Hindlimb muscle (tissue), 1 donor: ENCODE results near the gene MAPRE2. TPM values are rescaled to one million over a fixed set of nuclear protein-coding genes. Genes with fewer than 3 reads are reported as not detected.

Experiments used
- DNase-seq: peaks from one replicate; pipeline ENCODE4 v3.0.0-alpha.2; 2013
- polyA plus RNA-seq: library from polyadenylated mRNA; unstranded; fragments of 120-200 nt; gene quantifications from one replicate; pipeline ENCODE4 v1.2.1, GENCODE V29; 2013; ENCODE audit not compliant: insufficient read length

Gene MAPRE2
- polyA plus RNA-seq, 1 donor: 22.1 TPM

DNA sequence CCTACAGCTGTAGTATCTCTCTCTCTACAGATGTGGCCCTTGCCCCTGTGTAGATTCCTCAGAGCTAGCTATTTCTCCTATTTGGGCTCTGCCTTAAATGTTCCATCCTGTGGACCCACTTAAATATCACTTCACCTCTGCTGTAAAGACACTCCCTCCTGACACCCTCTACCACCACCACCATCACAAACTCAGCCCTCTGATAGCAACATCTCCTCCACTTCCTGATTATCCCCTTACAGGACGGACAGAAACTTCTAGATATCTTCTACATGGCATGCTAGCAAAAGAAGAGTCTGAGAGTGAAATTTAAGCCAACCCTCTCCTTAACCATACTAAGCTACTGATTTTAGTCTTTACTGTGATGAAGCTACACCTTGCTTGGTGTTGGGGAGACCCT is 3.2 kb upstream of the MAPRE2 start:
- no peak for DNase-seq

DNA sequence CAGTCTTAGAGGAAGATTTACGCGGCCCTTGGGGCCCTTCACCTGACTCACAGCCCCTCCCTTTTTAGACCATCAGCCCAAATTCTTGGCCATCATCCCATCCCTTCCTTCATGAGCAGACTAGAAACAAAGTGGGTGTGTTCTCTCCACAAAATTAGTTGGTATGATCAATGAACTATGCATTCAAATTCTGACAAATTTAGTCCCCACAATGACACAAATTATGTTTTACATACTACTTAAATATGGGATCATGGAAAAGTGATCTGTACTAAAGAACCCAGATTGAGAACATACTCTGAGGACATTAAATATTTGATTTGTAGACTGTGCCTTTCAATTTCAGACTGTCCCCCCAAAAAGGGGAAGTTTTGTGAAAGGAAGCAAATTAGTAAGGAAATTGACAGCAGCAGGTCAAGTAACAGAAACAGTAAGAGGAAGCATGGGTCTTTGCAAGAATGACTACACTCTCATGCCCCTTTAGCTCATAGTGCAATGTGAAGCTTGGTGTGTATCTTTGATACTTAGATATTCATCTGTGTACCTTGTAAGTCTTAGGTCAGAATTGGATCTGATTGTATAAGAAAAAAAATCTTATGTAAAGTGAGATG is 2.2 kb upstream of the MAPRE2 start:
- no peak for DNase-seq

DNA sequence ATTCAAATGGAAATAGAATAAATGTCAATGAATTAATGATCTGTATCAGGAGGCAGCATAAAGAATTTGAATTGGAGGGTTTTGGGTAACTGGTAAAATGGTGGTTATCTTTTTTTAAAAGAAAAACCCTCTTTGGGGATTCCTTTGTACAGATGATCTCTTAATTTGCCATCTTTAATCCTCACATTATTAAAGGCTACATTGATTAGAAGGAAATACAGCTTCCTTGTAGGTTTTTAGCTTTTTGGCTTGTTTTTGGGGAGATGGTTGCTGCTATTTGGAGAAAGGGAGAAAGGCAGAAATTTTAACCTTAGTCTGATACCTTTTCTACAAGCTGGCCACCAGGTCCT is 600 bp upstream of the MAPRE2 start:
- no peak for DNase-seq

DNA sequence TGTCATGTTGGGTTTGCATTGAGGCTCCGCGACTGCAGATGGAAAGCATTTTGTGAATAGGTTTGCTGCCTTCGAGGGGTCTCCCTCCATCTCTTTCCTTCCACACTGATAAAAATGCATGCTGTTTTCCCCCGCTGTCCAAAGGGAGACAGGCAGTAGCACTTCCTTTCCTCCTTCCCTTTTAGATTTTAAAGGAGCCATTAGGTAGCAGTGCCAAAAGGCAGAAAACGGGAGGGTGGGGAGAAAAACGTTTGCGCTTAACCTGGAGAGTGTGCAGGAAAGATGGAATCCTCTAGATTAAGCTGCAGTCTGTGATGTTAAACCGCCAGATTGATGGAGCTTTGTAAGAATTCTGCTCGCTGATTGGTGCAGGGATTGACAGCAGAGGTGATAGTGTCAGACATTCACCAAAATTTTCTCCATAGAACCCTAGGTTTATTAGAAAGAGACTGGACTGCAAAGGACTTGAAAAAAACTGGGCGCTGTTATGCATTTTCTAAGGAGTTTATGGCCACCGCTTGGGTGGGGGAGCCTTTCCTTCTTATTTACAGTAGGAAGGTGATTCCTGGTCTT is 688 bp downstream of the MAPRE2 start:
- no peak for DNase-seq

DNA sequence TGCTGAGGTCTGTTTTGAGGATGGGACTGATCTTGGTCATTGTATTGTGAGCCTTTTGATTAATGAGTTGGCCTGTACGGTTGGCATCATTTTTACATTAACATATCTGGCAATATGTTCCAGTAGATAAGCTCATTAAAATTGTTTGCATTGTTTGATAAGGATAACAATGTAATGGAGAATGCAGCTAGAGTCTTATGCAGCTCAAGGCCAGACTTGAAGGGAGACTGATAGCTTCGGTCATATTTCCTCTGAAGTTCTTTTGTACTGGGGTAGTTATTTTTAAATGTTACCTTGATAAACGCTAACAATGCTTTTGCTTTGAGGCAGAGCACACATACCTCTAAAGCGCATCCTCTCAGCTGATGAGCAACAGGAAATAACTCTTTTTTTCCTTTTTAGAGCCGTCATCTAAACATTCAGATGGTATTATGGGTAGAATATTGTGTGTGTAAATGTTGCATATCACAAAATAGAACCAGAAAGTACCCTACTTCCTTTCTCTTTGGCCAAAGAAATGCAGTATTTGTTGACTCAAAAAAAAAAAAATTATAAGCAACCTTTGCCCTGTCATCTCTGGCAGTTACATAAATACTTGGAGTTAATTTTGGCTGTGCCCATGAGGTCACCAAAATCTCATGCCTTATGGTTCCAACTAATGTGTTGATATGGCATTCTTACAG is 1.3 kb downstream of the MAPRE2 start:
- DNase-seq: no peak

DNA sequence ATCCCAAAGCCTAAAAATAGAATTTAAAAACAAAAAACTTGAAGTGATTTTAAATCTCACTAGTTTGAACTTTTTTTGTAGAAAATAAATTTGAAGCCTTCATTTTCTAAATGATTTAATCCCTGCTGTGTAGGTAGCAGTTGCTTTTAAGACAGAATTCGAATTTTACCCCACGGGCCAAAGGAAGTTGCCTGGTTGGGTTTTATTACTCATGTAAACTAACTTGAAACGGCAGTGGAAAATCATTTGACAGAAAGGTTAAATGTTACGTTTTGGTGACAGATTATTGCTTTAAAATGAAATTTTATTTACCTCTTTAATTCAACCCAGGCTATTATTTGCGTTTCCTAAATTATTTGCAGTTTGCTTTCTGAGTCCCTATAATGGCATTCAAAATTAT is 2.0 kb downstream of the MAPRE2 start:
- DNase-seq: no peak

DNA sequence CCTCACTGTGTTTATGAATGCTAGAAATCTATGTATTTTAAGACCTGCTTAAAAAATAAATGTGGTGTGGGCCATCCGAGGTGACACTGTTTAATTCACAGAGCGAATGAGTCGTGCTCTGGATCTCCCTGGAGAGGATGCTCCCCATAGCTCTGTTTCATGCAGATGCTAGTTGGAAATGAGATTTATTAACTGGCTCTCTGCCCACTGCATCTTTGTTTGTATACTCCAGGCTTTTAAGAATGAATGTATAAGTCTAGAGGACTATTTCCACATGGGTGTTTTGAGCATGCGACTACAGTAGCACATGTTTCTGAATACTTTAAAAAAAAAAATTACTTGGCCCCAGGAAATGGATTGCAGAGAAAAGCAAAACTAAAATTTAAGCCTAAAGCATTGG is 3.9 kb downstream of the MAPRE2 start:
- DNase-seq: no peak

DNA sequence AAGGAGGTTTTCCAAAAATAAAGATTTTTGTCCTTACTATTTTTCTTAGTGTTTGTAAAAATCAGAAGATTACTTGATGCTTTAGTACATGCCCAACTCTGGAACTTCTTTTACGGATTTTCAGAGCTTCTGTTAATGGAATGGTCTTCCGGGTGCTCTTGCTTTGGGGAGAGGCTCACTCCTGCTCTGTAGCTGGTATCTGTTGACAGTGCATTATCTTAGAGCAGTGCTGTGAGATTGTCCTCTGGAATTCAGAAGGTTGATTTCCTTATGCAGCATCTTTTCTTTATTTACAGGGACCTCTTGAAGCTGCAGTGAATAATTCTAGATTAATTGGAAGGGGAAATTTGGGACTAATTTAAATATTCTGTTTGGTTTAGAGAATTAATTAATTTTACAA is 4.6 kb downstream of the MAPRE2 start:
- DNase-seq: no peak

DNA sequence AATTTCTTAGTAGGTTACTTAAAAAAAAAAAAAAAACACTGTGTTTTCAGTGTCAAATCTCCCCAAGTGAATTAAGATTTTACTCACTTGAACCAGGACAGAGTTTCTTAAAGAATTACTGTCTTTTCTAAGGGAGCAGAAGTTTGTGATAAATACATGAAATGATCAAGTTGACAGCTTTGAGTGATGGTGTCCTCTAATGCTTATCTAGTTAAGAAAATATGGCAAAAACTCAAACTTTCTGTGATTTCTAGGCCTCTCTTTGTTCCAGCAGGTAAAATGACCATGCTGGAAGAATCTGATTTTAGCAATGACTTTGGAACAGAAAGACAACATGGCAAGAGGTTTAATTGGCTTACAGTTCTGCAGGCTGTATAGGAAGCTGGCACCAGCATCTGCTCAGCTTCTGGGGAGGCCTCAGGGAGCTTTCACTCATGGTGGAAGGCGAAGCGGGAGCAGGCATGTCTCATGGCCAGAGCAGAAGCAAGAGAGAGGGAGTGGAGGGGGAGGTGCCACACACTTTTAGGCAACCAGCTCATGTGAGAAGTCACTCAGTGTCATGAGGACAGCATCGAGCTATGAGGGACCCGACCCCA is 6.6 kb downstream of the MAPRE2 start:
- no peak for DNase-seq

DNA sequence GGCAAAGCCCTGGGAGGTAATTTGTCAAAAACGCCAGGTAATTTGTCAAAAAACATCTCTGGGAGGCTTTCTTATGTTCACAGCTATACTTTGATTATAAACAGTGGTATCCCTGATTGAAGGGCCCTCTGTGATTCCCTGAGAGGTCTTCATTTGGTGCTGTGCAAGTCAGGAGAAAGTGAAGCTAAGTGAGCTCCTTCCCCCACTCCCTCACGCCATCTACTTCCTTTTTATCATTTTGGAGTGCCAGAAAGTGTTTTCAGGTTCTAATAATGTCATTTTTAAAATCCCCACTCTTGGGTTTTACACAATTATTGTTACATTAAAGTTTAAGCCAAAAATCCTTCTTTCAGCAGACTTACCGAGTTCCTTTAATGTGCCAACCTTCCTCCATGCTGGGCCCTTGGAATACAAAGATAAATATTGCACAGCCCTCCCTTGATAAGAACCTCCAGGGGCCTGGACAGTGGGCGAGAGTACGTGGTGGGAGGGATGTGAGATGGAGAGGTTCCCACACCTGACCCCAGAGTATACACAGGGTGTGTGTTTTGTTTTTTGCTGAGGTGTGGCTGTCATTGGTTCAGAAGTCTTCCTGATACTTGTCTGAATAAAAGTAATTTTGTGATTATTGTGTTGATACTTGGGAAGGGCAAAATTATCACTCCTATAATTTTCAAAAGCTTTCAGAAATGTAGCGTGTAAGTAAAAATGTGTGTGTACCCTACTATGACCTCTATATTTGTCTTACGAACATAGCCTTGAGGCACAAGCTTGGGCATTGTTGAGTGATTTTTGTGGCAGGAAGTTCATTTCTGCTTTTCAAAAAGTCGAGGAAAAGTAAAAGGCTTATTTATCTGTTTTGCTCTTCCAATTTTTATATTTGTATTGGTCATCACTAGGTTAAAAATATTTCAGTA is 8.2 kb downstream of the MAPRE2 start:
- DNase-seq: no peak

DNA sequence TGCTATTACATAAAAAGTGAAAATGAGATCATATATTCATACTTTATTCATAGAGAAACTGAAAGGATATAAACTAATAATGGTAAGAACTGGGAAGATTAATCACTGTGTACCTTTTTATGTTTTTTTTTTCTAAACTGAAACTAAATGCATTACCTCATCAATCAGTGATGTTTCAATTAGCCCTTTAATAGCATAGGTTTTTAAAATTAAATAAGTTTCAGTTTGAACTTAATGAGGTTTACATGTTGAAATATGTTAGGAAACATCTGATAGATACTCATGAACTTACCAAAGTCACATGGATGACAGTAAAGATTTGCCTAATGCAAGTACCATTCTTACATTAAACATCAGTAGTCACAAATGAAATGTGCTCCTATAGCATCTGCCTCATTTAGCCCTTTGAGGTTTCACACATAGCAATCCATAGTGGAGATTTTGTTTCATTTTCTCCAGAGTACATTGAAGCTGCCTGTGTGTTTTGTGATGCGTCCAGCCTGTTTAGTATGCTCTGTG is 8.9 kb downstream of the MAPRE2 start:
- DNase-seq: no peak

DNA sequence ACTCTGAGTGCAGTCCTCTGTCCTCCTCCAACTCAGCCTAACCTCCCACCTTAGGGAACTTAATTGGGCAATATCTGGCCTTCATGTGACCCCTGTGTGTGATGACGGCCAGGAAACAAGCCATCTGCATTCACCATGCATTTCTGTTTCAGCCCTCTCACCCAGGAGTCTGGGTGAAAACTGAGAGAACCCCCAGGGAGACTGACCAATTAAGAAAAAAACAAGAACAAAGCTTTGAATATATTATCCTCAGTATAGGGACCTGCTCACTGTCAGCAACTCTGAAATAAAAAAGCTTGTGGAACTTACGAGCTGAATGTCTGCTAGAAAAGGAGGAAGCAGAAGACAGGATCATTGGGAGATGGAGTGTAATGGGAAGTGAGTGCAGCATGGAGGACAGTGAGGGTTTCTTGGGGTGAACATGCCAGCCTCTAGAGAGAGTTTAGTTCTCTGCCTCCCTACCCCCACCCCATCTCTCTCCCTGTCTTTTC is 9.5 kb downstream of the MAPRE2 start:
- DNase-seq: no peak

DNA sequence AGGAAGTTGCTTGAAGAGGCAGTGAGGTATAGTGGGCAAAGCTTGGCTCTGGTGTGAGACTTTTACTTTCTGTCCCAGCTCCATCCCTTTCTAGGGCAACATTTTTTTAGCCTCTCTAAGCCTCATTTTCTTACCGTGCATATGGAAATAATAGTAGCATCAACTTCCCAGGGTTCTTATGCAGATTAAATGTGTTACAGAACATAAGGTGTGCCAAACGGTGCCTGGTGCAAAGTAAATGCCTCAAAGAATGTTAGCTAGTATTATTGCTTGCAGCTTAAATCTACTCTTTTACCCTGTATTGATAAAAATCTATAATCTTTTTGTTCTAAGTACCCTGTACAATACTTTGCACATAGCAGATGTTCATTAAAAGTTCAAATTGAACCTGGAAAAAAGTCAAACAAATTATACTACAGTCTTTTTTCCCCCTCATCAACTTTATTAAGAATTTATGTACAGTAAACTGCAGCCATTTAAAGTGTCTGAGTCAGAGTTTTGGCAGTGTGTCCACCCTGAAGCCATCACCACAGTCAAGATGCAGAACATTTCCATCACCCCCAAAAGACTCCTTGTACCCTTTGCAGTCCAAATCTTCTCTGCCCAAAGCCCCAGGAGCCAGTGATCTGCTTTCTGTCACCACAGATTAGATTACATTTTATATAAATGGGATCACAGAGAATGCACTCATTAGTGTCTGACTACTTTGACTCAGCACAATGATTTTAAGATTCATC is 10.6 kb downstream of the MAPRE2 start:
- no peak for DNase-seq

DNA sequence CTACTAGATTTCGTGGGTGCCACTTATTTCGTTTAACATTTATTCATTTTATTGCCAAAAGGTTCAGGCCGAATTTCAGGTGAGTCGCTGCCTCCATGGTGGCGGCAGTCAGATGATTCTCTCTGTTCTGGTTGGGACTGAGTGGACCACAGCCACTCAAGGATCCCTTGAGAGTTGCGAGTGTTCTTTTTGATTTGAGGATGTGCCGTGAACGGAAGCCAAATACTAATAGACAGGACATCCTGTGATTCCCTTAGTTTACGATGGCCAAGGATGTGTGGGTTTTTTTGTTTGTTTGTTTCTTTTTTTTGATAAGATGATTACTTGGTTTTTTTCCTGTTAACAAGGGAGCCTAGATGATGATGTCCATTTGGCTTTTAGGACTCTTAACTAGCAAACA is 13.2 kb downstream of the MAPRE2 start:
- no peak for DNase-seq

DNA sequence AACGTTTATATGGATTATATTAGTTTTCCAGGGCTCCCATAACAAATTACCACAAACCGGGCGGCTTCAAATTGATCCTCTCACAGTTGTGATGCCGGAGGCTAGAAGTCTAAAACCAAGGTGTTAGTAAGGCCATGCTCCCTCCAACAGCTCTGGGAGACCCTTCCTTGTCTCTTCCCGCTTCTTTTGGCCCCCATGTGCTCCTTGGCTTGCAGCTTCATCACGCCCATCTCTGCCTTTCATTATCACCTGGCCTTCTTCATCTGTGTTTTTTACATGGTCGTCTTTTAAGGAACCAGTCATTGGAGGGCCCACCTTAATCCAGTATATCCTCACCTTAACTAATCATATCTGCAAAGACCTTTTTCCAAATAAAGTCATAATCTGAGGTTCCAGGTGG is 13.9 kb downstream of the MAPRE2 start:
- no peak for DNase-seq

DNA sequence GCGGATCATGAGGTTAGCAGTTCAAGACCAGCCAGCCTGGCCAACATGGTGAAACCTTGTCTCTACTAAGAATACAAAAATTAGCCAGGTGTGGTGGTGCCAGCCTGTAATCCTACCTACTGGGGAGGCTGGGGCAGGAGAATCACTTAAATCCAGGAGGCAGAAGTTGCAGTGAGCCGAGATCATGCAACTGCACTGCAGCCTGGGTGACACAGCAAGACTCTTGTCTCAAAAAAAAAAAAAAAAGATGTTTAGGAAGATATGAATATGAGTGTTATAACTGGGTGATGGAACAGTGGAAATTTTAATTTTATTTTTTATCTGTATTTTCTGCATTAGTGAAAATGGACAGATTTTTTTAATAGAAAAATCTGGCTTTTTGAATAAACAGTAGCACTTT is 14.5 kb downstream of the MAPRE2 start:
- DNase-seq: no peak

DNA sequence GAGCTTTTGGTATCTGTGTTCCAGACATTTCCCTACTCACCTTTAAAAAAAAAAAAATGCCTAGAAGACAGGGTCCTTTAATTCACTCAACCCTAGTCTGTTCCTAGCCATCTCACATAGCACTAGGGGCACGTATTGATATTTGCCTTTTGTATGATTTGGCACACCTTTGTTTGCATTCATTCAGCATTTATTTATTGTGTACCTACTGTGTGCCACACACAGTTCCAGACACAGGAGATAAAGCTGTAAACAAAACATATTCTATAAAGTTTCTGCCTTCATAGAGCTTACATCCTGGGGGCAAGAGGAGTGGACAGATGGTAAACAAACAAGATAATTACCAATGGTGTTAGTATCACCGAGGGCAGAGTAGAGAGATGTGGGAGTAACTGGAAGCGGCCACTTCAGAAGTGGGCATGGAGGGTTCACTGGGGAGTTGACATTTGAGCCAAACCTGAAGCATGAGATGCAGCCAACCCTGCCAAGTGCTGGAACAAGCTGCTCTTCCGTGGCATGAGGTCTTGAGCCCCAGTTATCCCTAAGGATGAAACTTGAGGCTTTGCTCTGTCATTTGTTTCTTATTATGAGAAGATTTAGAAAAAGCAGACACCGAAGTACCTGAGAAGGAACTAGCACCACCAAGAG is 18.2 kb downstream of the MAPRE2 start:
- DNase-seq: no peak

DNA sequence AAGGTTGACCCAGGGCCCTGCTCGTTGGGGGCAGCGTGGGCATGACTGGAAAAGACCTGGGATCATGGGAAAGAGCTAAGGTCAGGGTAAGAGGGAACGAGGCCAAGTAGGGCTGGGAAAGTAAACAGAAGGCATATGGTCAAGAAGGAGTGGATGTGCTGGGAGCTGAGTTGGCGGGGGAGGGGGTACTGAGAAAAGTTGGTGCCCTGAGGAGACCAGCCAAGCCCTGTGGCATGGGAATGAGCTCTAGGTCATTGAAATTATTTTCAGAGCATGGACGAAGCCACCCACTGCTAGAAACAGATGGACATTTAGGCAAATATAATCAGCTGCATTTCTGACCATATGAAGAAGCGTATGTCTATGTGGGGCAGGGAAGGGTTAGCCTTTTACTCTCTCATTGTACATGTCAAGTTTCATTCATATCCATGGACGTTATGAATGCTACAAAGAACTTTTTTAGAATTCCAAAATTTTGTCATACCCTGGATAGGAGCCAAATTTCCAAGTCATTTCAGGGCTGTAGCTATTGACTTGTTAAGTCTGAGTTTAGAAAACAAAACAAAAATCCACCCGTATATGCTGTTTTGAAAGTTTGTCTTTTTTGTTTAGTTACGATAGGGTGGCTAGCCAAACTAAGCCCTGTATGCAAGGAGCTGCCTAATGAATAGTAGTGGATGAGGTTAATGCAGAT is 19.1 kb downstream of the MAPRE2 start:
- DNase-seq: no peak

DNA sequence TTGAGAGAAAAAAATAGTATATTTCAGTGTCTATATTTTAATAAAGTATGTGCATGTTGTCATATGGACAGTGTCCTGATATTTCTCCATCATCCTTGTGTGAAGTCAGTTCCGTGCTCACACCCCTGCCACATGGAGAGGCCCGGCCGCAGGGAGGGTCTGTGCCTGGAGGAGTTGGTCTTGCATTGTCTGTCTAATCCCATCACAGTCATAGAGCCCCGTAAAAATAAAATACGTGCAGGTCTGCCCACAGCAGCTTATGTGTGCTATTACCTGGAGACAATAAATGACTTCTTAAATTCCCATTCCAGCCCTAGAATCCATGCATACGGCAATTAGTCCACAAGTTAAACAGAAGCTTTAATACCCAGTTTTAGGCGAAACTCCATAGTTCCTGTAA is 20.1 kb downstream of the MAPRE2 start:
- no peak for DNase-seq

DNA sequence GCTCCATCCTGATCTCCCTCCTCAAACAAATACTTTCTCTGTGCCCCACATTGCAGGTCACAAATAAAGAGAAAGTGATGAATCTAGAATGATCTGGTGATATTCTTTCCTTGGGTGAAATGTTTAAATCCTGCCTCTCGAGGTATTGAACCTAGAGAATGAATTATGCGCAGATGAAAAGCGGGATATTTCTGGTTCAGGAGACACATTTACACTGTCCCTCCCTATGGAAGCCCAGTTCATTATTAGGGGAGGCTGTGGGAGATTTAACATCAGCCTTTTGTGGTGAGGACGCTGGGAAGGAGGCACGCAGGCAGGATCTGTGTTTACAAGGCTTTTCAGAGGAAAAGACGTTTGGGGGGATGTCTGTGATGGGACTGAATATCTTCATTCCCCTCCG is 20.6 kb downstream of the MAPRE2 start:
- DNase-seq: no peak

DNA sequence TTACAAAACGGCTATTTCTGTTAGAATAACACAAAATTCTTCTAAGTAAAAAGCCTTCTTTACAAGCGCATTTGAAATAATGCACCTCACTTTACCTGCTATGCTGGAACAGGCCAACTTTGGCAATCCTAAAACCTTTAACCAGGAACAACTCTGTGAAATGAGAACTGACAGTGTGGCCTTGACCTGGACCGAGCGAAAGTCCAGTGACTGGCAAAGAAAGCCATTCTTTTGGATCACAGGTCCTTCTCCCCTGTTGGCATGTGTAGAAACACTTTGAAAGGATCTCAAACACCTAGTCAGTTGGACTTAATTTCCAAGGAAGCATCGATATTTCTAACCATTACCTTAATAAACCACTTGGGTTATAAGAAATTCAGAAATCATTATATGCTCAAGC is 21.2 kb downstream of the MAPRE2 start:
- no peak for DNase-seq
